GM21526 (cell line): ENCODE measurements around the gene PRKCB.
A peak's percentile ranks its signal among the peaks of the same experiment; 100 is the strongest.

Experiments
- ATAC-seq: cut with Tn5 transposase; IDR thresholded peaks from one replicate; pipeline ENCODE4 v1.9.1; 2021; ENCODE audit warnings: moderate library complexity; ENCODE audit not compliant: unreplicated experiment, low FRiP score

PRKCB gene

DNA sequence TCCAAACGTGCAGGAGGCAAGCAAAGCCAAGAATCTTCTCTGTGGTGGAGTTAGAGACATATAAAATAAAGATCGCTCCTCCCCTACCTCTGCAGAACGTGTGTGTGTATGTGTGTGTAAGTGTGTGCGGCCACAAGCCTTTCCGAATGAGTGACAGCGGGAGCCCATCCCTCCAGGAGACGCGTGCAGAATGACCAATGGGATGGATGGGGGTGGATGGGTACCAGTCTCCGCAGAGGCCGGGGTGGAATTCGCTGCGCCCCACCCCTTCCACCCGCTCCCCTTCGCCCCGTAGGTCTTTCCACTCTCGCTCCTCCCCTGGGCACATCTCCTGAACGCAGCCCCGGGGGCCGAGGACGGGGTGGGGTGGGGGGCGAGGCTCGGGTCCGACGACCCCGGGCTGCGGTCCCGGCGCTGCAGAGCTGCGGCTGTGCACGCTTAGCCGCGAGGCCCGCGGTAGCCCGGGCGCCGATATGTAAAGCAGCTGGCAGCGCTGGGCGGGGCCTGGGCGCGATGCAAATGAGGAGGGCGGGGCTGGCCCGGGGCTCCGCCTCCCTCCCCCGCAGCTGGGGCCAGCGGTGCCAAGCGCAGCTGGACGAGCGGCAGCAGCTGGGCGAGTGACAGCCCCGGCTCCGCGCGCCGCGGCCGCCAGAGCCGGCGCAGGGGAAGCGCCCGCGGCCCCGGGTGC lies at the start of gene PRKCB:
Gene PRKCB (plus strand): TSS at position 594 of the 688 bp plus-strand sequence.
- ATAC-seq, result peak; percentile 69

DNA sequence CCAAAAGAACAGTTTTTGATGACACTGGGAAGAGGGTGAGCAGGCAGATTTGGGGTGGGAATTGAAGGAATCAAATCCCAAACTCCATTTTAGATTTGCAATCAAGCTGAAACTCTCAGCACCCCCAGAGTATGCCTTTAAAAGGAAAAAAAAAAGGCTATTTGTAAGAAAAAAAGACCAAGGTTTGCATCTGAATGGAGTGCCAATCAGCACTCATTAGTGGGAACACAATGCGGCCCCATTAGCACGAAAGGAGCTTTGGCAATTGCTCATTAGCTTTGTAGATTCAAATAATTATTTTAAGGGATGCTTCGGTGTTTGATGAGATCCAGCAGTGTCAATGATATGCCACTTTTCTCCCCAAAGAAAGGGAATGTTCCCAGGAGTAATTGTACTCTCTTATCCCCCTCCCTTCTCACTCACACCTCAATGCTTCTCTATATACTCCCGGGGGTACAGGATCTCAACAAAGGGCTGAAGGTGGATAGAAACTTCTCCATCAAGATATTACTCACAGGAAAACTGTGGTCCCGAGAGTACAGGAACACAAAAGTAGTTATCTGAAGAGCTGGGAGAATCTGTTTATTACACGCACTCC lies 48.7 kb upstream of the PRKCB start:
- ATAC-seq, result no peak

GRCh38 chr16:23788685-23789084 lies 47.1 kb upstream of the PRKCB start:
- ATAC-seq, result no peak

GRCh38 chr16:23795378-23795777 lies 40.4 kb upstream of the PRKCB start:
- ATAC-seq, result no peak

DNA sequence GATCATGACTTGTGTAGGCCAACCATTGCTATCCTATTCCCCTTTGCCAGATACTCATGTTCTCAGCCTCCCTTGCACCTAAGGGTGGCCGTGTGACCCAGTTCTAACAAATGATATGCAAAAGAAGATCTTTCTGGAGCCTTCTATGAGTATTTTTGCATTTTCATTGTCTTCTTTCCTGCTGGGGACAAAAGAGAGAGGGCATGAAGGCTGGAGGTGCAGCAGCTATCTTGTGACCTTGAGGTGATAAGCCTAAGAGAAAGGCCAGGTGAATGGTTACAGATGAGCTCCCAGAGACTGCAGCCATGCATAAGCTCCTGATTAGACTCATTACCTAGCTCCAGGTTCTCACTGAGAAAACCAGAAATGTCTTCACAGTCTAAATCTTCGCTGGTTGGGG lies 38.8 kb upstream of the PRKCB start:
- ATAC-seq, result no peak

DNA sequence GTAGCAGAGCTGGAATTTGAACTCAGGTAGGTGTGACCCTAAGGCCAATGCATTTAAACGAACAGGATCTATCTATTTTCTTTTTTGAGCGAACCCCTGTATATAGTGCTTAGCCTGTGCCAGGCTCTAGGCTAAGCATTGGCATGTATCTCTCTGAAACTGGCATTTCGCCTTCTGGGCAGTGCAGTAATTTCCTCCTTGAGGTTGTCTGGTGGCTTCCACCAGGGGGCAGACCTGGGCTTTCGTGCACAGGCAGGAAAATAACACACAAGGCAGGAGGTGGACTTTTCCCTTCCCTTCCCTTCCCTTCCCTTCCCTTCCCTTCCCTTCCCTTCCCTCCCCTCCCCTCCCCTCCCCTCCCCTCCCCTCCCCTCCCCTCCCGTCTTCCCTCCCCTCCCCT lies 34.4 kb upstream of the PRKCB start:
- no peak for ATAC-seq

GRCh38 chr16:23802776-23803175 lies 33.0 kb upstream of the PRKCB start:
- no peak for ATAC-seq

DNA sequence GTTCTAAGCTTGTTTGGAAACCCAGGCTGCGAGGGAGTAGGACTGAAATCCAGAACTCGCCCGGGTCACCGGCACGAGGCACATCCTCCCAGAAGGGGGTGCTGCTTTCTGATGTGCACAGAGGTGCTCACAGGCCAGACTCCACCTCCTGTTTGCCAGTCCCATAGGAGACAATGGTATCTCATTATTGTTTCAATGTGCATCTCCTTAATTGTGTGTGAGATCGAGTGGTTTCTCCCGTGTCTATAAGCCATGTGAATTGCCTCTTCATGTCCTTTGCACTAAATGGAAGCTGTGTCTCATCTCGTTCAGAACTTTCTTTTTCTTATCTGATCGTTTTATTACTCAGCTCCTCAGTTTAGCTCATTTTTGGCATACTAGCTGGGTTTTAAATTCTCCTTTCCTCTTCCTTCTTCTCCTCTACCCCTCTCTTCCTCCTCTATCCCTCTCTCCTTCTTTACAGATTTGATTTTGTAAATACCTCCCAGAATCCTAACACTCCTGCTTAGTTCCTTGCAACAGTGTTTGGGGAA lies 32.1 kb upstream of the PRKCB start:
- no peak for ATAC-seq

GRCh38 chr16:23807028-23807427 lies 28.8 kb upstream of the PRKCB start:
- no peak for ATAC-seq

- no peak for ATAC-seq
Measured at GRCh38 chr16:23821467-23821866, 14.3 kb upstream of the PRKCB start.

- ATAC-seq, result no peak
Measured at GRCh38 chr16:23821875-23822688, 13.7 kb upstream of the PRKCB start.

DNA sequence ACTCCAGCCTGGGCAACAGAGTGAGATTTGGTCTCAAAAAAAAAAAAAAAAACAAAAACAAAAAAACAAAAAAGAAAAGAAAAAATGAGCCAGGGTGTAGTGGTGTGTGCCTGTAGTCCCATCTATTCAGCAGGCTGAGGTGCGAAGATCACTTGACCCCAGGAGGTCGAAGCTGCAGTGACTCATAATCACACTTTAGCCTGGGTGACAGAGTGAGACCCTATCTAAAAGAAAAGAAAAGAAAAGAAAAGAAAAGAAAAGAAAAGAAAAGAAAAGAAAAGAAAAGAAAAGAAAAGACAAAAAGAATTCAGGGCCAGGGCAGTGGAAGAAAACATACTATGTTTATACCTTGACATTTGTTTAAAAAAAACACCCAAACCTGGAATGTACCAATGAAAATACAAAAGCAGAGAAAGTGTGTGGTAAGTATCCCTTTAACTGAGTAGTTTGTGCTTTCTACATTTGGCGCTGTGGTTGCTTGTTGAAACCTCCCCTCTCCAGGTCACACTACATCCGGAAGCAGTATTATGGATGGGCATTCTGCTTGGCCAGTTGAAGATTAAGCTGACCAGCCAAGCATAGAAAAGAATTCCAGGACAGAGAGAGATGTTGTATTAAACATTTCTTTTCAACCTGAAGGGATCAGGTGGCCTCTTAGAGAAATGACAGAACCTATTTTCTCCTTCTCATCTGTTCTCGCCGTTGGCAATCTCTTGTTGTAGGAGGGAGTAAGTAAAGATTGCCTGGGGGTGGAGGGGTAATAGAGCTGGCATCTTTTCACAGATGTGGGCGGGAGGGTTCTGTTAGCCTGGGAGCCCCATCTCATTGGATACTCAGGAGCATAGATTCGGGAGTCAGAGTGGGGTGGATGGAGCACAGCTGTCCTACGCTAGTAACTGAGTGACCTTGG lies 12.1 kb upstream of the PRKCB start:
- no peak for ATAC-seq

GRCh38 chr16:23824909-23825308 lies 10.9 kb upstream of the PRKCB start:
- ATAC-seq, result no peak

GRCh38 chr16:23826528-23827045 lies 9.2 kb upstream of the PRKCB start:
- ATAC-seq, result peak; percentile 68

DNA sequence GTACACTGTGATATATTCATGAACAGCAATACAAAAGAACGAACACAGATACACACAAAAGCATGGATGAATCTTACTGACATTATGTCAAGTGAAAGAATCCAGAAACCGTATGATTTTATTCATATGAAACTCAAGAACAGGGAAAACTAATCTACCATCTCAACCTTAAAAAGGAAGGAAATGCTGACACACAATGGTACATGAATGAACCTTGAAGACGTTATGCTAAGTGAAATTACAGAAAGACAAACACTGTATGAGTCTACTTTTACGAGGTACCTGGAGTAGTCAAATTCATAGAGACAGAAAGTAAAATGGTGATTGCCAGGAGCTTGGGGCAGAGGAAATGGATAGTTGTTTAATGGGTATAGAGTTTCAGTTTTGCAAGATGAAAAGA lies 8.7 kb upstream of the PRKCB start:
- ATAC-seq, result no peak

DNA sequence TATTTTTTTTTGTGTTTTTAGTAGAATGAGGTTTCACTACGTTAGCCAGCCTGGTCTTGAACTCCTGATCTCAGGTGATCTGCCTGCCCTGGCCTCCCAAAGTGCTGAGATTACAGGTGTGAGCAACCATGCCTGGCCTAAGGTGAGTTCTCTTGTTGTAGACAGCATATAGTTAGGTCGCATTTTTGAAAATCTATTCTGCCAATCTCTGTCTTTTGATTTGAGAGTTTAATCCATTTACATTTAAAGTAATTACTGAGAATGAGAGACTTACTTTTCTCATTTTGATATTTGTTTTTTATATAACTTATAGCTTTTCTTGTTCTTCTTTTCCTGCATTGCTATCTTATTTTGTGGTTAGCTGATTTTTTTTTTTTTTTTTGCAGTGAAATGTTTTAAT lies 6.3 kb upstream of the PRKCB start:
- no peak for ATAC-seq

DNA sequence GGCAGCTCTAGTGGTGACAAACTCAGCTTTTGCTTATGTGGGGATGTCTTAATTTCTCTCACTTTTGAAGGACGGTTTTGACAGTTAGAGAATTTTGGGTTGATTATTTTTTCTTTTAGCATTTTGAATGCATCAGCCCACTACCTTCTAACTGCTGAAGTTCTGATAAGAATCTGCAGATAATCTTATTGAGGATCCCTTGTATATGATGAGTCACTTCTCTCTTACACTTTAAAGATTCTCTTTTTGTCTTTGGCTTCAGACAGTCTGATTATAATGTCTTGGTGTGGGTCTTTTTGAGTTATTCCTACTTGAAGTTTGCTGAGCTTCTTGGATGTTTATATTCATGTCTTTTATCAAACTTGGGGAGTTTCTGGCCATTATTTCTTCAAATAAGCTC lies 5.5 kb upstream of the PRKCB start:
- ATAC-seq, result no peak

DNA sequence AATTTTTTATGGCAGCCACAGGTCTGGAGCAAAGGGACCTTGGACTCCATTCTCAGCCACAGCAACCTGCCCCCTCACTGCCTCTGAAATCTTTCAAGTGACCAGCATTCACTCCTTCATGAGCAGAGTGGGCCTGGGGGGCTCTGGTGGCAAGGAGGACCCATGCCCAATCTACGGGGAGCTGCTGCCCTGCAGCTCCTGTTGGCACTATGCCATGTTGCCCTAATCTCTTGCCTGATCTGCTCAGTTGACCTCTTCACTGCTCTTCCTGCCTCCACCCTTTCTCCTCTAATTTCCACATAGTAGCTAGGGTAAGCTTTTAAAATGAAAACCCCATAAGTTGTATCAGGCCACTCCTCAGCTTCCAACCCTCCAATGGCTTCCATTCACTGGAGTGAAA lies 2.9 kb upstream of the PRKCB start:
- ATAC-seq, result no peak

GRCh38 chr16:23833504-23833903 lies 2.3 kb upstream of the PRKCB start:
- ATAC-seq, result no peak
